H1 (cell line): ENCODE measurements around the gene PRRC1. TPM values are rescaled to one million over a fixed set of nuclear protein-coding genes. Genes with fewer than 3 reads are reported as not detected.

Source experiments
- CTCF ChIA-PET: fragments of 300-600 bp; sonication (Branson Sonifier 250); formaldehyde crosslinking; loops from one replicate; lab custom pipeline; 2021; ENCODE audit not compliant: partially characterized antibody; lab: Charles Lee
- POLR2A ChIA-PET: fragments of 300-600 bp; sonication (Branson Sonifier 250); formaldehyde crosslinking; loops from one replicate; lab custom pipeline; 2021; ENCODE audit warnings: inconsistent platforms; ENCODE audit not compliant: partially characterized antibody; lab: Charles Lee
- DNase-seq, 2 experiments: peaks; one replicate each; pipeline versions ENCODE4 v3.0.0 to v3.0.0-alpha.2; 2010 to 2022; ENCODE audit warnings: low spot score in 2 of 2, low read depth in 1 of 2, mixed read lengths in 1 of 2
- FAIRE-seq: peaks from 2 replicates; lab custom pipeline; 2011; peaks lifted over from hg19 to GRCh38; lab: Jason Lieb, UNC
- H2AFZ ChIP-seq: 2 replicates; pipeline ENCODE4 v1.8.1; 2012; ENCODE audit warnings: low read length, inconsistent platforms
- H2AK5ac ChIP-seq: 2 replicates; pipeline ENCODE4 v1.6.1; 2013; ENCODE audit warnings: low read depth, low read length
- H2BK120ac ChIP-seq: replicated peaks from 2 replicates; pipeline ENCODE3; 2013; ENCODE audit warnings: low read depth, low read length, inconsistent platforms
- H2BK12ac ChIP-seq: 2 replicates; pipeline ENCODE4 v1.6.1; 2013; ENCODE audit warnings: low read depth, low read length
- H2BK15ac ChIP-seq: 2 replicates; pipeline ENCODE4 v1.6.1; 2013; ENCODE audit warnings: low read length
- H2BK20ac ChIP-seq: 2 replicates; pipeline ENCODE4 v1.6.1; 2013; ENCODE audit warnings: low read length
- H2BK5ac ChIP-seq: 2 replicates; pipeline ENCODE4 v1.6.1; 2013; ENCODE audit warnings: low read depth, low read length
- H3K14ac ChIP-seq: 2 replicates; pipeline ENCODE4 v1.6.1; 2013; ENCODE audit warnings: inconsistent platforms; ENCODE audit not compliant: insufficient read length
- H3K18ac ChIP-seq: 2 replicates; pipeline ENCODE4 v1.6.1; 2013; ENCODE audit warnings: low read length; ENCODE audit errors: extremely low read depth
- H3K23ac ChIP-seq: 2 replicates; pipeline ENCODE4 v1.6.1; 2013; ENCODE audit warnings: inconsistent platforms; ENCODE audit not compliant: insufficient read length
- H3K23me2 ChIP-seq: 2 replicates; pipeline ENCODE4 v1.6.1; 2013; ENCODE audit warnings: low read depth, low read length
- H3K27ac ChIP-seq: 2 replicates; pipeline ENCODE4 v1.6.1; 2011; ENCODE audit warnings: low read depth, low read length, inconsistent platforms
- H3K27me3 ChIP-seq, 4 experiments: replicated peaks in 1 of 4; 1 replicate in 1 of 4; 2 replicates in 3 of 4; pipeline versions ENCODE4 v1.6.1 to v1.8.1; 2011 to 2013; ENCODE audit warnings: low read length in 3 of 4, mild to moderate bottlenecking in 3 of 4, inconsistent platforms in 2 of 4, mixed read lengths in 2 of 4, moderate library complexity in 1 of 4; ENCODE audit not compliant: control insufficient read depth in 3 of 4, insufficient read depth in 3 of 4; ENCODE audit errors: extremely low read depth in 1 of 4
- H3K36me3 ChIP-seq, 4 experiments: 2 replicates each; pipeline versions ENCODE4 v1.6.1 to v1.8.1; 2011 to 2013; ENCODE audit warnings: mild to moderate bottlenecking in 4 of 4, low read length in 3 of 4, moderate library complexity in 2 of 4, control low read depth in 1 of 4, inconsistent platforms in 1 of 4; ENCODE audit not compliant: insufficient read depth in 4 of 4, control insufficient read depth in 2 of 4
- H3K4ac ChIP-seq: replicated peaks from 2 replicates; pipeline ENCODE3; 2013; ENCODE audit warnings: low read length, low read depth, mixed read lengths, inconsistent platforms; ENCODE audit not compliant: insufficient read length
- H3K4me1 ChIP-seq, 4 experiments: replicated peaks in 1 of 4; 1 replicate in 1 of 4; 2 replicates in 3 of 4; pipeline versions ENCODE4 v1.6.1 to v1.8.1; 2011 to 2013; ENCODE audit warnings: low read length in 3 of 4, inconsistent platforms in 2 of 4, mixed read lengths in 1 of 4; ENCODE audit not compliant: insufficient read depth in 4 of 4, control insufficient read depth in 3 of 4
- H3K4me2 ChIP-seq, 2 experiments: 2 replicates each; pipeline versions ENCODE4 v1.6.1 to v1.8.1; 2011 to 2013; ENCODE audit warnings: low read depth in 2 of 2, low read length in 2 of 2, control low read depth in 1 of 2, inconsistent platforms in 1 of 2, mild to moderate bottlenecking in 1 of 2; ENCODE audit not compliant: insufficient read depth in 1 of 2
- H3K4me3 ChIP-seq, 4 experiments: fragments of 200-600, 300-600 bp in 1 of 4; sonication (generic), shearing (Covaris generic), sonication (Bioruptor Twin) in 1 of 4; 2 replicates each; pipeline versions ENCODE4 v1.5.1 to v1.8.1; 2011 to 2016; ENCODE audit warnings: low read length in 4 of 4, low read depth in 3 of 4, control low read depth in 2 of 4, inconsistent platforms in 2 of 4, mild to moderate bottlenecking in 2 of 4, mixed read lengths in 1 of 4, moderate library complexity in 1 of 4; ENCODE audit not compliant: insufficient read depth in 2 of 4; ENCODE audit errors: extremely low read depth in 1 of 4
- H3K56ac ChIP-seq: replicated peaks from 2 replicates; pipeline ENCODE3; 2013; ENCODE audit warnings: low read depth, mild to moderate bottlenecking, mixed read lengths, low read length, inconsistent platforms; ENCODE audit not compliant: insufficient read length
- H3K79me1 ChIP-seq: 2 replicates; pipeline ENCODE4 v1.6.1; 2013; ENCODE audit warnings: low read depth, low read length, control low read depth
- H3K79me2 ChIP-seq, 2 experiments: 2 replicates each; pipeline versions ENCODE4 v1.6.1 to v1.8.1; 2012 to 2013; ENCODE audit warnings: low read length in 2 of 2, mild to moderate bottlenecking in 2 of 2, inconsistent platforms in 1 of 2; ENCODE audit not compliant: insufficient read depth in 2 of 2, control insufficient read depth in 1 of 2
- H3K9ac ChIP-seq, 4 experiments: replicated peaks in 1 of 4; 1 replicate in 1 of 4; 2 replicates in 3 of 4; pipeline versions ENCODE4 v1.6.1 to v1.8.1; 2011 to 2013; ENCODE audit warnings: low read depth in 3 of 4, low read length in 3 of 4, control low read depth in 2 of 4, mild to moderate bottlenecking in 2 of 4, moderate library complexity in 2 of 4, inconsistent platforms in 1 of 4; ENCODE audit errors: extremely low read depth in 1 of 4
- H3K9me3 ChIP-seq, 2 experiments: 2 replicates each; pipeline versions ENCODE4 v1.6.1 to v1.8.1; 2012 to 2013; ENCODE audit warnings: mild to moderate bottlenecking in 2 of 2, moderate library complexity in 2 of 2, control low read depth in 1 of 2, inconsistent platforms in 1 of 2, low read depth in 1 of 2, low read length in 1 of 2, mixed read lengths in 1 of 2; ENCODE audit not compliant: insufficient read depth in 2 of 2
- H4K20me1 ChIP-seq, 2 experiments: replicated peaks in 1 of 2; 2 replicates each; pipeline versions ENCODE3 to v1.8.1; 2011 to 2013; ENCODE audit warnings: inconsistent platforms in 2 of 2, low read length in 2 of 2, mild to moderate bottlenecking in 1 of 2; ENCODE audit not compliant: insufficient read depth in 2 of 2, control insufficient read depth in 1 of 2
- H4K5ac ChIP-seq: 2 replicates; pipeline ENCODE4 v1.6.1; 2013; ENCODE audit warnings: low read length, low read depth, mixed read lengths, inconsistent platforms; ENCODE audit not compliant: insufficient read length
- H4K8ac ChIP-seq: 2 replicates; pipeline ENCODE4 v1.8.0; 2013; ENCODE audit warnings: mild to moderate bottlenecking, moderate library complexity, low read length, inconsistent platforms; ENCODE audit not compliant: insufficient read depth; ENCODE audit errors: extremely low read depth
- H4K91ac ChIP-seq: replicated peaks from 2 replicates; pipeline ENCODE3; 2013; ENCODE audit warnings: low read length, mixed read lengths, inconsistent platforms; ENCODE audit not compliant: insufficient read length
- GTF2F1 ChIP-seq: IDR thresholded peaks from 2 replicates; pipeline ENCODE4 v1.6.1; 2012; ENCODE audit warnings: low read depth, low read length, improper control_type of control experiment, borderline replicate concordance
- HDAC6 ChIP-seq: IDR thresholded peaks from one replicate; pipeline ENCODE4 v1.7.1; 2012; ENCODE audit warnings: low read depth, mild to moderate bottlenecking, inconsistent platforms, low read length, moderate library complexity
- RAD21 ChIP-seq, 2 experiments: IDR thresholded peaks in 1 of 2; conservative IDR thresholded peaks in 1 of 2; 2 replicates each; pipeline ENCODE4 v1.6.1; 2011; ENCODE audit warnings: low read depth in 2 of 2, low read length in 2 of 2, improper control_type of control experiment in 1 of 2, inconsistent platforms in 1 of 2, mild to moderate bottlenecking in 1 of 2, moderate library complexity in 1 of 2
- TEAD4 ChIP-seq: IDR thresholded peaks from 2 replicates; pipeline ENCODE4 v1.6.1; 2012; ENCODE audit warnings: low read depth, low read length, inconsistent platforms, mixed read lengths
- WGBS, 2 experiments: shearing (Covaris generic) in 1 of 2; methylation state at CpG; one replicate each; pipeline versions ENCODE4 v1.1.6 to v1.1.7; 2013 to 2015; ENCODE audit warnings: low lambda C conversion rate in 2 of 2, mixed read lengths in 2 of 2, inconsistent platforms in 1 of 2, low coverage in 1 of 2, missing lambda C conversion rate in 1 of 2; ENCODE audit not compliant: insufficient replicate concordance in 2 of 2, insufficient coverage in 1 of 2, insufficient read length in 1 of 2; ENCODE audit errors: extremely low coverage in 1 of 2, missing lambda C conversion rate in 1 of 2; 5-methylcytosine and 5-hydroxymethylcytosine counted together
- polyA plus RNA-seq, 7 experiments: library from polyadenylated mRNA; depleted of rRNA in 3 of 7; stranded (reverse) in 5 of 7; unstranded in 2 of 7; fragments of >200 nt in 5 of 7; fragments of 200-250 nt in 2 of 7; gene quantifications; 1 replicate in 5 of 7; 2 replicates in 1 of 7; 4 replicates in 1 of 7; pipeline versions ENCODE4 v1.2.1 to v1.2.3, GENCODE V29; 2011 to 2013; ENCODE audit warnings: missing spikeins in 2 of 7, mixed read lengths in 2 of 7
- total RNA-seq: library from RNA; stranded (reverse); fragmentation: NEBNext Ultra II Directional; extraction: Animal tissue kit (Norgen Biotek cat#: 25700); gene quantifications from 2 replicates; pipeline ENCODE4 v1.2.1, GENCODE V29; 2021
- TF ChIP-seq, protein P1 (sequence below), 3 experiments: IDR thresholded peaks; 1 replicate in 2 of 3; 2 replicates in 1 of 3; pipeline versions ENCODE4 v1.5.1 to v1.6.1; 2011; ENCODE audit warnings: low read length in 3 of 3, mild to moderate bottlenecking in 3 of 3, inconsistent platforms in 2 of 3, low read depth in 1 of 3, moderate library complexity in 1 of 3; ENCODE audit not compliant: insufficient read depth in 1 of 3; ENCODE audit errors: control extremely low read depth in 1 of 3

The PRRC1 gene
- total and polyA plus RNA-seq, 2 of the 8 experiments (the other 6 are each of a cell fraction or from before 2014, with no cell fraction given) = 54.6 to 78.6 TPM

- Histone ChIP-seq H3K18ac (no peak overlapping the region), H3K27ac (no peak overlapping the region), H2BK12ac (no peak overlapping the region), H3K27me3 (no peaks in the 10 kb centered on the region), H3K56ac (no peak overlapping the region), H2BK5ac (no peak overlapping the region), H3K4me1 (peaks cover 0 to 2% (median 0%) of the 10 kb centered on the region in 4 experiments; a peak in 1 of 7 replicates), H3K36me3 (no peaks in the 10 kb centered on the region), H3K79me2 (no peaks in the 10 kb centered on the region), H4K91ac (no peak overlapping the region), H4K8ac (no peak overlapping the region), H2BK15ac (no peak overlapping the region), H3K4ac (no peak overlapping the region), H3K14ac (no peak overlapping the region), H2AK5ac (no peak overlapping the region), H3K4me3 (no peak overlapping the region), H4K20me1 (no peaks in the 10 kb centered on the region), H3K9ac (no peak overlapping the region), H3K4me2 (no peak overlapping the region), H2AFZ (no peak overlapping the region), H3K79me1 (no peaks in the 10 kb centered on the region), H3K9me3 (no peaks in the 10 kb centered on the region), H3K23ac (no peak overlapping the region), H4K5ac (no peak overlapping the region), H3K23me2 (no peaks in the 10 kb centered on the region), H2BK20ac (no peak overlapping the region), H2BK120ac (no peak overlapping the region)
- ChIA-PET CTCF (interaction anchor here (0.7 to 4.8 kb wide), 41 partner anchors 8 to 691 kb away, joined by 3 to 28 read pairs (median 3); no protein-coding TSS in a partner anchor), POLR2A (no interaction called here)
- DNase-seq (no peak), FAIRE-seq (peak; percentile 87)
- TF ChIP-seq HDAC6 = no peak
- 0 out of 2 replicates have a peak, but pooled peaks have one; percentile 29 for TF ChIP-seq TEAD4
- no peak for TF ChIP-seq GTF2F1
- TF ChIP-seq, protein P1, sequence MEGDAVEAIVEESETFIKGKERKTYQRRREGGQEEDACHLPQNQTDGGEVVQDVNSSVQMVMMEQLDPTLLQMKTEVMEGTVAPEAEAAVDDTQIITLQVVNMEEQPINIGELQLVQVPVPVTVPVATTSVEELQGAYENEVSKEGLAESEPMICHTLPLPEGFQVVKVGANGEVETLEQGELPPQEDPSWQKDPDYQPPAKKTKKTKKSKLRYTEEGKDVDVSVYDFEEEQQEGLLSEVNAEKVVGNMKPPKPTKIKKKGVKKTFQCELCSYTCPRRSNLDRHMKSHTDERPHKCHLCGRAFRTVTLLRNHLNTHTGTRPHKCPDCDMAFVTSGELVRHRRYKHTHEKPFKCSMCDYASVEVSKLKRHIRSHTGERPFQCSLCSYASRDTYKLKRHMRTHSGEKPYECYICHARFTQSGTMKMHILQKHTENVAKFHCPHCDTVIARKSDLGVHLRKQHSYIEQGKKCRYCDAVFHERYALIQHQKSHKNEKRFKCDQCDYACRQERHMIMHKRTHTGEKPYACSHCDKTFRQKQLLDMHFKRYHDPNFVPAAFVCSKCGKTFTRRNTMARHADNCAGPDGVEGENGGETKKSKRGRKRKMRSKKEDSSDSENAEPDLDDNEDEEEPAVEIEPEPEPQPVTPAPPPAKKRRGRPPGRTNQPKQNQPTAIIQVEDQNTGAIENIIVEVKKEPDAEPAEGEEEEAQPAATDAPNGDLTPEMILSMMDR (IDR thresholded peaks at IDR 0.05; ENCODE audit: control extremely low read depth in 1 of 3, insufficient read depth in 1 of 3, low read depth in 1 of 3, low read length in 3 of 3) = peak in 2 of 3 experiments; percentile 67 to 78; a peak in 3 of 4 replicates
- peak; percentile 93 to 94 for TF ChIP-seq RAD21 (IDR thresholded peaks at IDR 0.05 in 1 of 2, conservative IDR thresholded peaks at IDR 0.05 in 1 of 2; ENCODE audit: low read depth in 2 of 2, low read length in 2 of 2)
- WGBS, 2 experiments = 74% methylated on average over 2 of the region's 2 CpGs; no CpG with 5 or more reads in 1 of the 2 experiments
Observed at GRCh38 chr5:127564002-127564769, 46.7 kb downstream of the PRRC1 start.
